ENCODE data around the gene BABAM2.

BABAM2 gene

GRCh38 chr2:28209261-28209691 lies 318.7 kb downstream of the BABAM2 start:
- TF ChIP-seq CTCF (conservative IDR thresholded peaks at IDR 0.05; ENCODE audit: control insufficient read depth, insufficient read depth, low read depth, low read length) = no peak
- H3K4me3 ChIP-seq (ENCODE audit: control insufficient read depth, low read depth, low read length) = no peak overlapping the region
- DNase-seq (ENCODE audit: low read depth) = peak; percentile 43

- no peak overlapping the region for H3K4me3 ChIP-seq (ENCODE audit: control insufficient read depth, low read depth, low read length)
- no peak for DNase-seq (ENCODE audit: low read depth)
- TF ChIP-seq CTCF (conservative IDR thresholded peaks at IDR 0.05; ENCODE audit: control insufficient read depth, insufficient read depth, low read depth, low read length) = no peak
These were observed 319.3 kb downstream of the BABAM2 start for GRCh38 chr2:28209864-28210263.

GRCh38 chr2:28210535-28210934 lies 320.0 kb downstream of the BABAM2 start:
- no peak for DNase-seq (ENCODE audit: low read depth)
- no peak for TF ChIP-seq CTCF (conservative IDR thresholded peaks at IDR 0.05; ENCODE audit: control insufficient read depth, insufficient read depth, low read depth, low read length)
- no peak overlapping the region for H3K4me3 ChIP-seq (ENCODE audit: control insufficient read depth, low read depth, low read length)

- DNase-seq (ENCODE audit: low read depth) = no peak
- H3K4me3 ChIP-seq (ENCODE audit: control insufficient read depth, low read depth, low read length) = no peak overlapping the region
- no peak for TF ChIP-seq CTCF (conservative IDR thresholded peaks at IDR 0.05; ENCODE audit: control insufficient read depth, insufficient read depth, low read depth, low read length)
These were observed 325.8 kb downstream of the BABAM2 start for GRCh38 chr2:28216331-28216730.

GRCh38 chr2:28217042-28217740 lies 326.7 kb downstream of the BABAM2 start:
- no peak overlapping the region for H3K4me3 ChIP-seq (ENCODE audit: control insufficient read depth, low read depth, low read length)
- DNase-seq (ENCODE audit: low read depth) = no peak
- TF ChIP-seq CTCF (conservative IDR thresholded peaks at IDR 0.05; ENCODE audit: control insufficient read depth, insufficient read depth, low read depth, low read length) = no peak

- H3K4me3 ChIP-seq (ENCODE audit: control insufficient read depth, low read depth, low read length) = no peak overlapping the region
- TF ChIP-seq CTCF (conservative IDR thresholded peaks at IDR 0.05; ENCODE audit: control insufficient read depth, insufficient read depth, low read depth, low read length) = no peak
- DNase-seq (ENCODE audit: low read depth) = peak; percentile 38
These were observed 328.6 kb downstream of the BABAM2 start for GRCh38 chr2:28219138-28219537.
